ACC112 (cell line): ENCODE results near the gene ZFYVE28.

ENCODE experiments used
- H2AFZ ChIP-seq: fragments of 200-600 bp; sonication (generic); one replicate; pipeline ENCODE4 v1.6.0; 2017; ENCODE audit warnings: antibody characterized with exemption, low read length; ENCODE audit not compliant: unreplicated experiment
- H3K27ac ChIP-seq: fragments of 200-600 bp; sonication (generic); 2 replicates; pipeline ENCODE4 v1.5.1; 2014; ENCODE audit warnings: low read depth, mild to moderate bottlenecking, antibody characterized with exemption, low read length, moderate library complexity
- H3K27me3 ChIP-seq: fragments of 200-600 bp; sonication (generic); 2 replicates; pipeline ENCODE4 v1.6.1; 2014; ENCODE audit warnings: mild to moderate bottlenecking, antibody characterized with exemption, low read length, moderate library complexity, mixed read lengths; ENCODE audit not compliant: insufficient read depth
- H3K36me3 ChIP-seq: fragments of 200-600 bp; sonication (generic); 2 replicates; pipeline ENCODE4 v1.6.1; 2016; ENCODE audit warnings: mild to moderate bottlenecking, antibody characterized with exemption, low read length, moderate library complexity, mixed read lengths; ENCODE audit not compliant: insufficient read depth
- H3K4me1 ChIP-seq: fragments of 200-600 bp; sonication (generic); one replicate; pipeline ENCODE4 v1.6.1; 2016; ENCODE audit warnings: low read length, mixed read lengths; ENCODE audit not compliant: insufficient read depth, unreplicated experiment, control insufficient read depth
- H3K4me3 ChIP-seq: fragments of 200-600 bp; sonication (generic); 2 replicates; pipeline ENCODE4 v1.5.1; 2014; ENCODE audit warnings: mild to moderate bottlenecking, low read depth, low read length
- H3K79me2 ChIP-seq: fragments of 200-600 bp; sonication (generic); one replicate; pipeline ENCODE4 v1.6.0; 2016; ENCODE audit warnings: low read length; ENCODE audit not compliant: control insufficient read depth, unreplicated experiment, insufficient read depth

Gene ZFYVE28

DNA sequence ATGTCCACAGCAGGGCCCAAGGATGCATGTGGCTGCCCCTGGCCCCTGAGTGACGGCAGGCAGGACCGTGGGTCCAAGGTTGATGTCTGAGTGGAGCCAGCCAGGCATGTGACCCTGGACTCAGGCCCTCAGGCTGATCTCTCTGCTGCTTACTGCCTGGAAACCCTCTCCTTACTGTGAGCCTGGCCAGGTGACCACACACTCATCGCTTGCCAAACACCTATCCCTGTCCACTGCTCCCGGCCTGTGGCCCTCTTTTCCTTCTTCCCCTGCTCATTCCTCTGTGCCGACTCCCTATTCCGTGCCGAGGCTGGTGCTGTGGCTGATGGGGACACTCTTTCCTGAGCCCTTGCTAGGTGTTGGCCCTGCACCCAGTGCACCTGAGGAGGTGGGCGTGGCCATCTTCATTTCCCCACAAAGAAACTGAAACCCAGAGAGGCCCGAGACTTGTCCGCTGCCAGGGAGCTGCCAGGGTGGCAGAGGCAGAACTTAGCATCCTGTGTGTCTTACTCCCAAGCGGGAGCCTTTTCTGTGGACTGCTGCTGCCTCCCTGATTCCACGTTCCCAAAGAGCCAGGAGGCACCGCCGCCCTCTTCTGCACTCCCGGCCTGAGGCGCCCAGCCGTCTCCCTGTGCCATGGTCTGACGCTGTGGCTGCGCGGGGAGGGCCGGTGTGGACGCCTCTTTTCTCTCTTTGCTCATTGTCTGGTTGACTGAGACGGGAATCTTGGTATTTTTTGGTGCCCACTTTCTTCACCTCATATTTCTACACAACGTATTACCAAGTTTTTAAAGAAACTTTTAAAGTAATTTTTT lies 39.2 kb upstream of the ZFYVE28 start:
- H3K36me3 ChIP-seq, result no peaks in the 10 kb centered on the region
- no peaks in the 10 kb centered on the region for H3K79me2 ChIP-seq
- H3K27me3 ChIP-seq, result no peaks in the 10 kb centered on the region
- H3K4me3 ChIP-seq, result no peak overlapping the region
- peaks cover 5% of the 10 kb centered on the region for H3K4me1 ChIP-seq
- no peak overlapping the region for H3K27ac ChIP-seq
- no peak overlapping the region for H2AFZ ChIP-seq

GRCh38 chr4:2451821-2452785 lies 33.7 kb upstream of the ZFYVE28 start:
- Histone ChIP-seq H3K4me3 (no peak overlapping the region), H3K27ac (no peak overlapping the region), H3K79me2 (no peaks in the 10 kb centered on the region), H2AFZ (no peak overlapping the region), H3K4me1 (no peaks in the 10 kb centered on the region), H3K27me3 (peaks cover 5% of the 10 kb centered on the region; the same call in 1 of the 2 replicates), H3K36me3 (no peaks in the 10 kb centered on the region)

DNA sequence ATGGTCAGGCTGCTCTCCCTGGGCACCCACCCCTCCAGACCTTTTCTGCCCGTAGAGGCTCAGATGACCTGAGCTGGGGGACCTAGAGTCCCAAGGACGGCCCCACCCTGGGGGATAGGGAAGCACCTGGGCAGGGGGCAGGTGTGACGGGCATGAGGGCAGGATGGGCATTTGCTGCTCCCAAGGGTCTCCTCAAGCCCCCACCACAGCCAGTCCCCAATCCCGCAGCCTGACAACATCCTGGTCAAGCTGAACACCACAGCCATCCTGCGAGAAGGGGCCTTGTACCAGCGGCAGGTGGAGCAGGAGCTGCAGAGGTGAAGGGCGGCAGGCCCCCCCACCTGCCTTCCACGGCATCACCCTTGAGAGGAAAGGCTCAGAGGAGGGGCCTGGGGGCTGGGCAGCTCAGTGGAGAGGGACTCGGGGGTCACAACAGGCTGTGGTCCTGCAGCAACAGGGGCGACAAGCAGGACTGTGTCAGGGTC lies 32.6 kb upstream of the ZFYVE28 start:
- no peaks in the 10 kb centered on the region for H3K79me2 ChIP-seq
- no peak overlapping the region for H2AFZ ChIP-seq
- no peak overlapping the region for H3K4me3 ChIP-seq
- H3K27me3 ChIP-seq, result peaks cover 12% of the 10 kb centered on the region
- H3K36me3 ChIP-seq, result no peaks in the 10 kb centered on the region
- H3K4me1 ChIP-seq, result no peaks in the 10 kb centered on the region
- H3K27ac ChIP-seq, result no peak overlapping the region

DNA sequence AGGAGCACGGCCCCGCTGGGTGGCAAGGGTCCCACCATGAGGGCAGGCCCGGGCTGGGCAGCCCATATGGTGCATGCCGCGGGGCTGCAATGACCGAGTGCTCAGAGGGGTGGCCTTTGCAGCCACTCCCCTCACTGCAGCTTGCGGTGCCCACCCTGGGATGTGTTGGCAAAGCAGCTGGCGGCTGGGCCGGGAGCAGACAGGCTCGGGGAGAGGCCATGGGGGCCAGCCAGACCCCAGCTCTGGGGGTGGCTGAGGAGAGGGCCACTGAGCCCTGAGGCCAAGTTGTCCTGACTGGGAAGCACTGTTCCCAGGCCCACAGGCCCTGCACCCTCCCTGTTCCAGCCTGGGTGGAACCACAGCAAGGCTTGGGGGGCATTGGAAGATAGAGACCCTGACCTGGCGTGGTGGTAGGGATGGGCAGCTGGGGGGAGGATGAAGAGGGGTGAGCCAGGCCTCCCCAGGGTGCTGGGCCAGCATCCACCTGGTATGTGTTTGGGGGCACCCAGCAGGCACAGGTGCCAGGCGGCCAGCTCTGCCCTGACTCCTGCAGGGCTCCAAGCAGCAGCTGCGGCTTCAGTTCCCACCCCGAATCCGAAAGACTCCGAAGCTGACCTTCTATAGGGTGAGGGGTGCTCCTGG lies 32.1 kb upstream of the ZFYVE28 start:
- H3K4me1 ChIP-seq, result no peaks in the 10 kb centered on the region

DNA sequence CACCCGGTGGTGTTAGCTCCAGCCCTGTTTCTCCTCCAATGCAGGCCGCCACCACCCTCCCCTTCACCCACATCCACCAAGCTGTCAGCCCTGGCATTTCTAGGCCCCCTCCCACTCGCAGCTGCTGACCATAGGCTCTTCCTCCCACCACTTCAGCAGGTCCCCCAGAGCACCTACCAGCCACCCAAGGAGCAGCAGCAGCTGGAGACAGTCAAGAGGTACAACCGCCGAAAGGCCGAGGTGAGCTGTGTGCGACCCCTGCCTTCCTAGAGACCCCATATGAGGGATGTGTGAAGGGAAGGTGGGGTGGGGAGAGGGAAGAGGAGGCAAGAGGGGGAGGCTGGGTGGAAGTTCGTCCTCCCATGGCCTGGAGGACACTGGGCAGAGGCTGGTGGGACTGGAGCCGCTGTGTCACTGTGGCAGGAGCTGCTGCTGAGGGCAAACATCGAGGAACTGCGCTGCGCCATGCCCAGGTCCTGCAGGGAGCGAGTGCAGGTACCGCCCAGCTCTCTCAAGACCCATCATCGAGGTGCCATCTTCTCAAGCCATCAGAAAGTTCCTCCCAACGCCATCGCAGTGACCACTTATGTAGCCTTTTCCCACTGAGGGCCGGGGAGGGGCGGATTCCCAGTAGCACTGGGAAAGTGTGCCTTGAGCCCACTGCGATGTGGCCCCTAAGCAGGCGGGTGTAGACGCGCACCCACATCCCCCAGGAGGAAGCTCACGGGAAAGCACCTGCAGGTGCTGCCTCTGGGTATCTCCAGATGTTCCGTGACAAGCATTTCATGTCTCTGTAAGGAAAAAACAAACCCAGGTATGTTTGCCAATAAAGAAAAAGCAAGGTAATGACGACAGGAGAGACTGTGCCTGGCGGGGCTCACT lies 31.3 kb upstream of the ZFYVE28 start:
- H3K79me2 ChIP-seq, result no peaks in the 10 kb centered on the region
- no peak overlapping the region for H3K27ac ChIP-seq

More for the DNA sequence above, 32.1 kb upstream of the ZFYVE28 start:
- H3K79me2 ChIP-seq, result no peaks in the 10 kb centered on the region
- no peak overlapping the region for H3K27ac ChIP-seq
- H3K4me3 ChIP-seq, result no peak overlapping the region
- H3K27me3 ChIP-seq, result peaks cover 12% of the 10 kb centered on the region
- no peaks in the 10 kb centered on the region for H3K36me3 ChIP-seq
- H2AFZ ChIP-seq, result no peak overlapping the region

GRCh38 chr4:2449051-2449450 lies 30.6 kb upstream of the ZFYVE28 start:
- Histone ChIP-seq H2AFZ (no peak overlapping the region), H3K27me3 (peaks cover 12% of the 10 kb centered on the region), H3K4me3 (no peak overlapping the region), H3K4me1 (no peaks in the 10 kb centered on the region), H3K79me2 (no peaks in the 10 kb centered on the region), H3K36me3 (no peaks in the 10 kb centered on the region), H3K27ac (no peak overlapping the region)

More for the DNA sequence above, 31.3 kb upstream of the ZFYVE28 start:
- Histone ChIP-seq H2AFZ (no peak overlapping the region), H3K36me3 (no peaks in the 10 kb centered on the region), H3K4me3 (no peak overlapping the region), H3K4me1 (no peaks in the 10 kb centered on the region), H3K27me3 (peaks cover 12% of the 10 kb centered on the region)

DNA sequence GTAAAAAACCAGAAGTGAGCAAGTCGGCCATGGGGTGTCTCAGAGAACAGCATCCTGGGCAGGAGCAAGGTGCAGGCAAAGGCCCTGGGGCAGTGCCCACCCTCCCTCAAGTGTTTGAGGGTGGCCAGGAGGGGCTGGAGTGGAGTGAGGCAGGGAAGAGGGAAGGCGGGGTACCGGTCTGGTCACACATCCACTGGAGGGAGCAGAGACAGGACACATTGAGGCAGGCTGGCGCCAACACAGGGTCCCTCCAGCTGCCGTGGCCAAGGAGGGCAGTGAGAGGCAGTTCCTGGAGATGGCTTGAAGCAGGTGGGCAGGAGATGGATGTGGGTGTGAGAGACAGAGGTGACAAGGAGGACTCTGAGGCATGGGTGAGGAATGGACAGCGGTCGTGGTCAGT lies 30.1 kb upstream of the ZFYVE28 start:
- Histone ChIP-seq H3K27ac (no peak overlapping the region), H3K79me2 (no peaks in the 10 kb centered on the region), H3K4me3 (no peak overlapping the region), H3K27me3 (peaks cover 12% of the 10 kb centered on the region), H2AFZ (no peak overlapping the region), H3K36me3 (no peaks in the 10 kb centered on the region), H3K4me1 (no peaks in the 10 kb centered on the region)

GRCh38 chr4:2446656-2447564 lies 28.5 kb upstream of the ZFYVE28 start:
- H3K4me1 ChIP-seq, result no peaks in the 10 kb centered on the region
- H3K27me3 ChIP-seq, result peaks cover 12% of the 10 kb centered on the region
- H3K79me2 ChIP-seq, result no peaks in the 10 kb centered on the region
- H3K27ac ChIP-seq, result no peak overlapping the region
- H3K36me3 ChIP-seq, result no peaks in the 10 kb centered on the region
- H2AFZ ChIP-seq, result no peak overlapping the region
- H3K4me3 ChIP-seq, result no peak overlapping the region

GRCh38 chr4:2445571-2445970 lies 27.1 kb upstream of the ZFYVE28 start:
- H3K4me1 ChIP-seq, result no peaks in the 10 kb centered on the region
- H3K27me3 ChIP-seq, result peaks cover 12% of the 10 kb centered on the region

More at GRCh38 chr4:2445571-2445970, 27.1 kb upstream of the ZFYVE28 start:
- Histone ChIP-seq H3K79me2 (no peaks in the 10 kb centered on the region), H3K4me3 (no peak overlapping the region), H3K36me3 (no peaks in the 10 kb centered on the region), H2AFZ (no peak overlapping the region), H3K27ac (no peak overlapping the region)
